NCI-H774 (cell line): Measurements from ENCODE around the gene SLU7.

Source experiments
- DNase-seq: peaks from one replicate; lab custom pipeline; 2025; lab: John Stamatoyannopoulos, UW

Gene SLU7

DNA sequence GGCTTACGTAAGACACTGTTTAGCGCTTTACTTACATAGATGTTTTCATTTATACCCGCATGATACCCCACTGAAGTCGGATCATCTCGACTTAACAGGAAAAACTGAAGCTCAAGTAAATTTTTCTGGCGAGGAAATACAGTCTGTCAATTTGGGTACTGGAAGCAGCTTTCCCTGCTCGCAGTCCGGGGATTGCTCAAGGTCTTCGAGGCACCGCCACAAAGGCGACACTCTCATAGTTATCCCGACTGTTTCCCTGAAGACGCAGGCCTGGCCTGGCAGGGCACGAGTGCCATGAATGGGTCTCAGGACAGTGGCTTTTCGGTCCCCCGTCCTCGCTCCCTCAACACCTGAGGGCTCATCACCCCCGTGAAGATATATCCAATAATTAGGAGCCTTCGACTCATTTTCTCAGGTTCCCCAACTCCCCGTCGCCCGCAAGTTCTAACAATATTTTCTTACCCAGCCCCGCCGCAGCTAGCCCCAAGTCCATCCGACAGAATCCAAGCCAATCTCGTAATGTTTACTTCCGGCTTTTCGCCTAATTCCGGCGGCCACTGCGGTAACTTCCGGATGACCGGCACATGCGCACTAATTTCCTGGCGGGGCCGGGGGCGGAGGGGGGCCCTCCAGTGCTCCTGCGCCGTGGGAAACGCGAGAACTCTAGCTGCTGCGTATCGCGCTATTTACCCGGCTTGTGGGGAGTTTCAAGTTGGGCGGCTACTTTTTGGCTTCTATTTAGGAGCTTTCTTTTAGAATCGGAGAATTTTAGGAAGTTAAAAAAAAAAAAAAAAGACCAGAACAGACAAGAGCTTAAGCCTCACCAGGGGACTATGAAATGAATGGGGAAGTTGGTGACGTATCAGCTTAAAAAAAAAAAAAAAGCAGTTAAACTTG lies at the start of gene SLU7:
Gene SLU7, minus strand, starts transcription at position 521 of the 897 bp plus-strand sequence. CDS start 3,787 bp downstream, outside the sequence.
- peak; percentile 92 for DNase-seq

GRCh38 chr5:160468363-160468975 lies 49.6 kb upstream of the SLU7 start:
- no peak for DNase-seq

DNA sequence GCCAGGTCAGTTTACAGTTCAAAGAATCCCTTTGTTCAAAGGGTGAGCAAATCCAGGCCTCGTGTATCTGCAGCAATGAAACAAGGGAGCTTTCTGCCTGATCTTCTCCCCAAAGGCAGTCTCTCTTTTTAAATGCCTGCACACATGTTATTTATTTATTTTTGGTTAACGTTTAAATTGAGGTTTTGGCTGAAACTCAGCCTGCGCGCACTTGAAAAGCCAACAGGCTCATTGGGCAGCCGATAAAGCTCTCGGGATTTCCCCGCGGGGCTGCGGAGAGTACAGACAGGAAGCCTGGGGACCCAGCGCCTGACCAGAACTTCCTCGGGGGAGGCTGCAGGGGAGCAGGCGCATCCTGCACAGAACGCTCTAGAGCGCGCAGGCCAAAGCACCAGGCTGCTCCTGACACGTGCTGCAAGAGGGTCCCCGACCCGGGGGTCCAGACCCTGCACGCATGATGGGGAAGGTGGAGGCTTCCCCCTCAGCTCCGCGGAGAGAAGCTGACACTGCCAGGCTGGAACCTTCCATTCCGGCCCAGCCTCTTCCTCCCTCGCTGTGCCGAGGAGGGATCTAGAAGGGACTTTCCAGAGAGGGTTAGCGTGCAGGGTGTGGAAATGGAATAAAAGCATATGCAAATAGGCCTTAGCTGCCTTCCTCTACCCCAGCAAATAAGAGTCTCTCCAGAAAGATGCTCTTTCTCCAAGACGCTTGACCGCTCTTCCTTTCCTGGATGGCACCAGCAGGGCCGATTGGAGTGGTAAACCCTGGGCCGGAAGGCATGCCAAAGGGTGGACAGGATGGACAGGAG lies 48.9 kb upstream of the SLU7 start:
- no peak for DNase-seq

DNA sequence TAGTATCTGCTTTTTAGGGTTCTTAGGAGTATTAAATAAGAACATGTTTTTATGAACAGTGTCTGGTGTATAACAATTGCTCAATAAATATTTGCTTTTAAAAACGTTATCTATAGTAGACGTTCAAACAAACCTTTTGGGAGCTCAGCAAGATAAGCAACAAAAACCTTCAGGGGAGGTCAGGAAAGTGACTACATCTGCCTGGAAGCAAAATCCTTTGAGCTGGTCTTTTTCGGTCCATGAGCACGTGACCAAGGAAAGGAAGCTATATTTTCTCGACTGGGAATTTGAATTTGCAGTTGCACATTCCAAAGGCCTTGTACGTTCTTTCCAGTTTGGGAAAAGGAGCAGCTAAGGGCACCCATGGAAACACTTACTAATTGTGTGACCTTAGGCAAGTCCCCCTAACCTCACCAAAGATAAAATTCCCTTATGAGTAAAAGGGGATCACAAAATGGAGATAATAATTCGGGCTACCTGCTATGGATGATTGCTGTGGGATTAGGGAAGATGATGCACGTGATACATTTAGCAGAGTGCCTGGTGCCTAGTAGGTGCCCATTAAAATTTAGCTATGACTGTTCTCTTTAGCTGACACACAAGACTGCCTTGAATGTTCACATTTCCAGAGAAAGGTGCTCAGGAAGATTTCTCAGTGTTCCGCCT lies 48.1 kb upstream of the SLU7 start:
- no peak for DNase-seq

DNA sequence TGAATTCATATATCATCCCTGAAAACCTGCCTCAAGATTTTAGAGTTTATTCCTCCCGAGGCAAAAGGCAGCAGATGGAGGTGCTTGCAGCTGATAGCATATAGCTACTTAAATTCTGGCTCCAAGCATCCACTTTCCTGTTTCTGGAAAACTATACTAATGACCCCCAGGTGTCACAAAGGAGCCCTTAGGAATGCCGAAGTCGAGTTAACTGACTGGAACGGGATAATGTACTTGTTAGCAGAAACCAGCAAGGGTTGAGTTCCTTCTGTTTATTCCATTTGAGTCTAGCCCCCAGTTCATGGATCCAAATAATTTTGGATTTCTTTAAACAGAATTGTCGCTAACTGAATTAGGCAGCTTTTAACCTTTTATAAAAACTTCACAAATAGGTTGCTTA lies 47.2 kb upstream of the SLU7 start:
- DNase-seq = no peak

DNA sequence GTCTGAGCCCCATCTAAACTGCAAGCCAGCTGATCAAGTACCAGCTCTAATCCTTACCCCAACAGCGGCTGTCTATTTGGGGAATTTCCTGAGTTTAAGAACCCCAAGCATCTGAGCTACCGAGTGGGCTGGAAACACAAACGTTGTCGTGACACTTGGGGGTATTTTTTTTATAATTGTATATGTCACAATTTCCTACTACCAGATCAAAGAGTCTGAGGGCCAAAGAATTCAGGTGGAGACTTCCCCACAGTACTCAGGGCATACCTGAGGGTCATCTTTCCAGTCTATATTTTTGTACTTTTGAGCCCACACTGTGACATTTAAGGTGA lies 45.6 kb upstream of the SLU7 start:
- DNase-seq = no peak

- no peak for DNase-seq
Observed at GRCh38 chr5:160463740-160464465, 45.0 kb upstream of the SLU7 start.

GRCh38 chr5:160463227-160463626 lies 44.3 kb upstream of the SLU7 start:
- DNase-seq = no peak

DNA sequence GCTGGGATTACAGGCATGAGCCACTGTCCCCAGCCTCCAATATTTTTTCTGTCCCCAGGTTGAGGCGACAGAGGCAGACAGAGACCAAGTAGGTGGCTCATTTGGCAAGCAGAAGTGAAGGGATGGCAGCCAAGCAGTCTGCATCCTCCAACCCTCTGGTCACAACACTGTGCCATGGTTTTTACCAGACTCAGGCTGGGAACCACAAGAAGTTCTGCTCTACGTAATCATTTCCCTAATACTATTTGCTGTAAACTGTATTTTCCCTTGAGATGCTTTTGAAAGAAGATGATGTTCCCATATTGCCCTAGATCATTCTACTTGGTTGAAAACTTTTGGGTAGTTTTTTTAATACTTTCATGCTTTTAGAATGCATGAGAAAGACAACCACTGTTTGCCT lies 43.3 kb upstream of the SLU7 start:
- no peak for DNase-seq

- no peak for DNase-seq
Observed at GRCh38 chr5:160461378-160461777, 42.5 kb upstream of the SLU7 start.

- DNase-seq = no peak
Observed at GRCh38 chr5:160460377-160461049, 41.6 kb upstream of the SLU7 start.

DNA sequence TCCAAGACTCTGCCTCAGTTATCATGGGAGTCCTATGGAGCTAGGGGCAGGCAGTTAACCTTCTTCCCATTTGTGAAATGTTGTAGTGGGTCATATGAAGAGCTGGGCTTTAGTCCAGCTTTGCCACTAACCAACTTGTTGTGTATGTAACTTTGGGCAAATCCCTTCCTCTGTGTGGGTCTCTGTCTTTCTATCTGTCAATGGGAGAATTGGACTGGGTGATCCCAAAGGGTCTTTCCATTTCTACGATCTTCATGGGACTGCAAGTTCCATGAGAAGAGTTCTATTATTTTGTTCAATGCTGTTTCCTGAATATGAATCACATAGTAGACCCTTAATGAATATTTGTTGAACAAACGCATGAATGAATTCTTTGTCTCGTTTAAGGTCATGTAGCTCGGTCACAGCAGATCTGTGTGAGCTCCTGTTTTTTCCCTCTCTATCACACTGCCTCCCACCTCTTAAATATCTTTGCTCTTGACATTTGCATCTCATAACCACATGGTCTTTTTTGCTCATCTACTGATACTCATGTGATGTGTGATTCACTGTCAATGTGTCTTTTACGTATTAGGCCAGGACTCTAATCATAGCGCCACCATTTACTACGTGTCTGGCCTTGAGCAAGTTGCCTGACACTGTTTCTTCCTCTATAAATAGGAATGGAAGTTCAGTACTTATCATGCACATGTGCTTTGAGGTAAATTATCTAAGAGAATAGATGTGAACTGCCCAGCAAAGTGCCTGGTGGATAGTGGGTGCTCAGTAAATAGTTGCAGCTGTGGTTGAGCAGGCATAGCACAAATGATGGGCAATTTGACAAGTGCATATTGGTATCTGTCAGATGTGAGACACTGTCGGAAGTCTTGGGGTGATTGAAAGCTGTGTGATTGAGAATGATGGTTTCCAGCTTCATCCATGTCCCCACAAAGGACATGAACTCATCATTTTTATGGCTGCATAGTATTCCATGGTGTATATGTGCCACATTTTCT lies 40.2 kb upstream of the SLU7 start:
- no peak for DNase-seq

GRCh38 chr5:160457252-160457651 lies 38.4 kb upstream of the SLU7 start:
- no peak for DNase-seq

DNA sequence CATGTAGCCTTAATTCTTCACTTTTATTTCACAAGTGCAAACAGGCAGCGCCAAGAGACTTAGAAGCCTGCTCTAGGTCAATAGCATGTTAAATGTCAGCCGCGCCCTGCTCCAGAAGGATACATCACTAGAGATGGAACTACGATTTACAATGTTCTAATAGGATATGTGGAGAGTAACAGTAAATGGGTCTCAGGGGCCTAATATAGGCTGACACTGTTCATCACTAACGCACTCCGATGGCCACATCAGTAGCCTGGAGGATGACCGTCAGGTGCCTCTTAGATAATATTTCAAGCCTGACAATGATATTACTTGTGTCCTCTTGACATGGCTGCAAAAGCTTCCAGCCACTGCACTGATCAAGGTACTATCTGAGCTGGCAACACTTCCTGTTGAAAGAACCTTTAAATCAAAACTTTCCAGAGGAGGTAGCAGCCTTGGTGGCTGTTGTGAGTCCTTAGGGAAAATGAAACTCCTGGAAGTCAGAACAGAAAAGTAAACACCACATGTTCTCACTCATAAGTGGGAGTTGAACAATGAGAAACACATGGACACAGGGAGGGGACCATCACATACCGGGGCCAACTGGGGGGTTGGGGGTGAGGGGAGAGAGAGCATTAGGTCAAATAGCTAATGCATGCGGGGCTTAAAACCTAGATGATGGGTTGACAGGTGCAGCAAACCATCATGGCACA lies 37.7 kb upstream of the SLU7 start:
- DNase-seq = no peak

- no peak for DNase-seq
Observed at GRCh38 chr5:160455600-160455999, 36.7 kb upstream of the SLU7 start.

DNA sequence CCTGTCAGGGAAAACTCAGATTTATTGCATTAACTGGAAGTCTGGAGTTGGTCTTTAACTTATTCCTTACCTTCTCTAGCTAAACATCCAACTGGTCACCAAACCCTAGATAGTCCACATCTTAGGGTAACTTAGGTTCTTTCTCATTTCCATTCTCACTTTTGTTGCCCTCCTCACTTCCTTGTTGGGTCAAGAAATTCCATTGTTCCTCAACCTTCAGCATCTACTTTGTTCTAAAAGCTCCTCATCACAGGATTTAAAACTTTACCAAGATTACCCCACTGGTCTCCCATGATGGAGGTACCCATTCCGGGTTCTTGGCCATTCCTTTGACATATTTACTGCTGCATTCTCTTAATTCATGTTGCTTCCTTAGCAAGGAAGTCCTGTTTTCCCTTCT lies 34.9 kb upstream of the SLU7 start:
- DNase-seq = no peak

- no peak for DNase-seq
Observed at GRCh38 chr5:160452795-160453194, 33.9 kb upstream of the SLU7 start.

- no peak for DNase-seq
Observed at GRCh38 chr5:160452036-160452435, 33.2 kb upstream of the SLU7 start.

- DNase-seq = no peak
Observed at GRCh38 chr5:160451281-160451680, 32.4 kb upstream of the SLU7 start.
